Measurements from ENCODE around the gene PIGL. TPM values are rescaled to one million over a fixed set of nuclear protein-coding genes. Genes with fewer than 3 reads are reported as not detected.
"Not testable (repeated sequence)": the region's sequence is repeated elsewhere in the genome, so short reads cannot be mapped to it uniquely, and the experiment has no call there.

PIGL gene
- total and polyA plus RNA-seq, 2 of the 4 experiments (the other 2 are of a cell fraction), result 17.9 to 29.5 TPM

- Histone ChIP-seq H3K4me3 (ENCODE audit: insufficient read depth, low read depth, low read length) (no peak overlapping the region), H3K4me1 (ENCODE audit: control insufficient read depth, insufficient read depth, low read length) (peaks cover 7% of the 10 kb centered on the region), H2BK15ac (ENCODE audit: low read depth, low read length) (no peak overlapping the region), H4K8ac (ENCODE audit: low read depth in 2 of 2, low read length in 2 of 2) (no peak overlapping the region), H3K9me3 (ENCODE audit: control insufficient read depth, insufficient read depth, low read length) (no peaks in the 10 kb centered on the region), H3K4me2 (ENCODE audit: low read depth, low read length) (no peak overlapping the region), H2AK5ac (ENCODE audit: low read depth, low read length) (no peak overlapping the region), H3K9ac (ENCODE audit: low read depth, low read length) (no peak overlapping the region), H2BK5ac (ENCODE audit: low read depth, low read length, poor library complexity, severe bottlenecking) (no peak overlapping the region), H2AK9ac (replicated peaks; ENCODE audit: low read depth, low read length, poor library complexity) (no peak overlapping the region), H3K9me1 (ENCODE audit: insufficient read depth, low read length) (peaks cover 6% of the 10 kb centered on the region), H3K23ac (ENCODE audit: low read depth, low read length) (no peak overlapping the region), H4K5ac (ENCODE audit: low read depth, low read length) (no peak overlapping the region), H3K18ac (ENCODE audit: low read depth, low read length) (no peak overlapping the region), H3K14ac (replicated peaks; ENCODE audit: low read depth, low read length) (no peak overlapping the region), H3K56ac (ENCODE audit: extremely low read depth, insufficient read depth, low read length) (no peak overlapping the region), H3K27me3 (ENCODE audit: control insufficient read depth, insufficient read depth, low read length) (no peaks in the 10 kb centered on the region), H2AFZ (replicated peaks; ENCODE audit: low read length, poor library complexity) (no peak overlapping the region), H3K4ac (ENCODE audit: low read depth, low read length) (no peak overlapping the region), H3K79me1 (ENCODE audit: low read depth in 1 of 2, low read length in 2 of 2) (no peaks in the 10 kb centered on the region), H2BK120ac (ENCODE audit: low read depth, low read length) (no peak overlapping the region), H3K36me3 (ENCODE audit: control insufficient read depth, insufficient read depth, low read length) (0 out of 2 replicates have a peak, but pooled peaks cover 1% of the 10 kb centered on the region), H2BK20ac (ENCODE audit: low read depth, low read length) (no peak overlapping the region), H3K27ac (ENCODE audit: insufficient read depth, low read length) (no peak overlapping the region), H4K91ac (ENCODE audit: insufficient read depth, low read depth, low read length) (no peak overlapping the region), H4K20me1 (ENCODE audit: insufficient read depth, low read length) (no peaks in the 10 kb centered on the region)
- TF ChIP-seq MXI1 (IDR thresholded peaks at IDR 0.05; ENCODE audit: borderline replicate concordance, low read depth, low read length) (no peak), NFE2L2 (IDR thresholded peaks at IDR 0.05; ENCODE audit: low read depth, low read length) (no peak), CHD1 (IDR thresholded peaks at IDR 0.05; ENCODE audit: low read depth, low read length) (no peak), SMC3 (IDR thresholded peaks at IDR 0.05; ENCODE audit: low read depth, low read length) (no peak), RCOR1 (IDR thresholded peaks at IDR 0.05; ENCODE audit: insufficient replicate concordance, low read length) (no peak), BHLHE40 (IDR thresholded peaks at IDR 0.05; ENCODE audit: low read depth, low read length) (no peak), USF2 (IDR thresholded peaks at IDR 0.05; ENCODE audit: low read depth, low read length) (no peak)
- ATAC-seq (ENCODE audit: low read depth) (no peak), DNase-seq (no peak)
- ChIA-PET CTCF (interaction anchor here (1.8 kb wide), 1 partner anchor 89 kb away, joined by 5 read pairs; the partner anchor contains the start of gene PIGL), POLR2A (ENCODE audit: unreplicated experiment) (no interaction called here)
- in situ Hi-C loops (cut with MboI; ENCODE audit: low sequenced_read_pairs) (no loop called here), intact Hi-C loops (cut with micrococcal nuclease) (no loop called here), dilution Hi-C loops (cut with HindIII; ENCODE audit: low sequenced_read_pairs, unreplicated experiment) (no loop called here)
- BruUV-seq (replicated peaks), result no TSS peak
- WGBS, 2 experiments (ENCODE audit: extremely low coverage in 2 of 2, insufficient read length in 1 of 2), result no CpG with 5 or more reads among the region's 8 CpGs
These were observed 89.2 kb downstream of the PIGL start for GRCh38 chr17:16306211-16306610.

GRCh38 chr17:16312061-16312460 lies 95.1 kb downstream of the PIGL start:
- H3K18ac ChIP-seq (ENCODE audit: low read depth, low read length); H3K27ac ChIP-seq (ENCODE audit: insufficient read depth, low read length); H3K9me1 ChIP-seq (ENCODE audit: insufficient read depth, low read length); H2BK20ac ChIP-seq (ENCODE audit: low read depth, low read length); H2AFZ ChIP-seq (replicated peaks; ENCODE audit: low read length, poor library complexity); POLR2A ChIA-PET (ENCODE audit: unreplicated experiment); DNase-seq; H3K36me3 ChIP-seq (ENCODE audit: control insufficient read depth, insufficient read depth, low read length); H4K91ac ChIP-seq (ENCODE audit: insufficient read depth, low read depth, low read length); ATAC-seq (ENCODE audit: low read depth); H3K14ac ChIP-seq (replicated peaks; ENCODE audit: low read depth, low read length); BruUV-seq (replicated peaks); H3K56ac ChIP-seq (ENCODE audit: extremely low read depth, insufficient read depth, low read length); H2BK120ac ChIP-seq (ENCODE audit: low read depth, low read length); H3K9ac ChIP-seq (ENCODE audit: low read depth, low read length); intact Hi-C loops (cut with micrococcal nuclease); H2AK9ac ChIP-seq (replicated peaks; ENCODE audit: low read depth, low read length, poor library complexity); H3K4ac ChIP-seq (ENCODE audit: low read depth, low read length); H3K4me2 ChIP-seq (ENCODE audit: low read depth, low read length); H3K79me1 ChIP-seq (ENCODE audit: low read depth in 1 of 2, low read length in 2 of 2); H4K5ac ChIP-seq (ENCODE audit: low read depth, low read length); H2BK15ac ChIP-seq (ENCODE audit: low read depth, low read length); H3K9me3 ChIP-seq (ENCODE audit: control insufficient read depth, insufficient read depth, low read length); H3K27me3 ChIP-seq (ENCODE audit: control insufficient read depth, insufficient read depth, low read length); dilution Hi-C loops (cut with HindIII; ENCODE audit: low sequenced_read_pairs, unreplicated experiment); H3K23ac ChIP-seq (ENCODE audit: low read depth, low read length); H3K4me3 ChIP-seq (ENCODE audit: insufficient read depth, low read depth, low read length); H2AK5ac ChIP-seq (ENCODE audit: low read depth, low read length); H4K8ac ChIP-seq (ENCODE audit: low read depth in 2 of 2, low read length in 2 of 2); H4K20me1 ChIP-seq (ENCODE audit: insufficient read depth, low read length); H2BK5ac ChIP-seq (ENCODE audit: low read depth, low read length, poor library complexity, severe bottlenecking); in situ Hi-C loops (cut with MboI; ENCODE audit: low sequenced_read_pairs); CTCF ChIA-PET: not testable (repeated sequence)
- 100% methylated on average over 8 of the region's 34 CpGs; no CpG with 5 or more reads in 1 of the 2 experiments for WGBS, 2 experiments (ENCODE audit: extremely low coverage in 2 of 2, insufficient read length in 1 of 2)
- H3K4me1 ChIP-seq (ENCODE audit: control insufficient read depth, insufficient read depth, low read length), result peaks cover 13% of the 10 kb centered on the region
